HS-5 (cell line): ENCODE results near the gene INVS.
"Not testable (repeated sequence)": the region's sequence is repeated elsewhere in the genome, so short reads cannot be mapped to it uniquely, and the experiment has no call there.

ENCODE experiments used
- DNase-seq: peaks from one replicate; pipeline ENCODE4 v3.0.0-alpha.2; 2012; ENCODE audit warnings: low read depth

Gene INVS

GRCh38 chr9:100084734-100085133 is 14.3 kb upstream of the INVS start:
- DNase-seq = no peak

GRCh38 chr9:100086097-100086635 is 12.9 kb upstream of the INVS start:
- DNase-seq = no peak

GRCh38 chr9:100087218-100087617 is 11.8 kb upstream of the INVS start:
- DNase-seq = no peak

GRCh38 chr9:100088202-100088601 is 10.8 kb upstream of the INVS start:
- DNase-seq = no peak

GRCh38 chr9:100090880-100091279 is 8.2 kb upstream of the INVS start:
- DNase-seq = no peak

GRCh38 chr9:100091650-100092049 is 7.4 kb upstream of the INVS start:
- DNase-seq = no peak

GRCh38 chr9:100092066-100092465 is 7.0 kb upstream of the INVS start:
- no peak for DNase-seq

- DNase-seq = not testable (repeated sequence)
Observed at GRCh38 chr9:100094411-100094810, 4.6 kb upstream of the INVS start.

- DNase-seq = no peak
Observed at GRCh38 chr9:100096378-100096916, 2.6 kb upstream of the INVS start.

- DNase-seq = peak; percentile 20
Observed at GRCh38 chr9:100098046-100098886, 777 bp upstream of the INVS start.

GRCh38 chr9:100099722-100100042 is 639 bp downstream of the INVS start:
- DNase-seq = no peak

GRCh38 chr9:100100146-100100667 is 1.2 kb downstream of the INVS start:
- no peak for DNase-seq

GRCh38 chr9:100101608-100102007 is 2.6 kb downstream of the INVS start:
- no peak for DNase-seq

- DNase-seq = peak; percentile 22
Observed at GRCh38 chr9:100104314-100104713, 5.3 kb downstream of the INVS start.

- DNase-seq = no peak
Observed at GRCh38 chr9:100105861-100106260, 6.8 kb downstream of the INVS start.

- no peak for DNase-seq
Observed at GRCh38 chr9:100106616-100107015, 7.6 kb downstream of the INVS start.

- DNase-seq = no peak
Observed at GRCh38 chr9:100108559-100108958, 9.5 kb downstream of the INVS start.

- DNase-seq = peak; percentile 93
Observed at GRCh38 chr9:100111235-100111634, 12.2 kb downstream of the INVS start.

- no peak for DNase-seq
Observed at GRCh38 chr9:100112677-100113336, 13.8 kb downstream of the INVS start.

GRCh38 chr9:100117316-100117715 is 18.3 kb downstream of the INVS start:
- DNase-seq = no peak

- DNase-seq = no peak
Observed at GRCh38 chr9:100120286-100120685, 21.2 kb downstream of the INVS start.

- DNase-seq = no peak
Observed at GRCh38 chr9:100125236-100125635, 26.2 kb downstream of the INVS start.

GRCh38 chr9:100125910-100126309 is 26.9 kb downstream of the INVS start:
- no peak for DNase-seq
